ENCODE results near the gene PTPN11. TPM values are rescaled to one million over a fixed set of nuclear protein-coding genes. Genes with fewer than 3 reads are reported as not detected.

Gene PTPN11
- total RNA-seq, 1 donor from 2014 or later = 77.3 TPM

DNA sequence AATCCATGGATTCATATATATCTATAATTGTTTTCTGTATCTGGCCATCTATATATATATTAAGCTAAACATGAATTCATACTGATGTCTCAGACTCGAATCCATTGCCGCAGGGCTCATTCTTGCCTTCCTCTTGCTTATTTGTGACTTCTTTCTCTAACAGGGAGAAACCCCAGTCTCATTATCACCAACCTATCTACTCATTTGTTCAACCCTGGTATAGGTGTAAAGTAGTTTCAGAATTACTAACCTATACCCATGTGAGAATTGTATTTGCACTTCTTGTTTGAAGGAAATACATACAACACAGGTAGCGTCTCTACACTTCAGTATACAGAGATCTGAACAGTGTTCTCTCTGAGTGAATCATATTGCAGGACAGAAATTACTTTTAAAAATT is 77.7 kb downstream of the PTPN11 start:
- H3K27me3 Mint-ChIP-seq = no peaks in the 10 kb centered on the region
- H3K4me3 Mint-ChIP-seq (ENCODE audit: low read depth) = no peak overlapping the region
- H3K27ac Mint-ChIP-seq = no peak overlapping the region
- TF ChIP-seq, protein P1, sequence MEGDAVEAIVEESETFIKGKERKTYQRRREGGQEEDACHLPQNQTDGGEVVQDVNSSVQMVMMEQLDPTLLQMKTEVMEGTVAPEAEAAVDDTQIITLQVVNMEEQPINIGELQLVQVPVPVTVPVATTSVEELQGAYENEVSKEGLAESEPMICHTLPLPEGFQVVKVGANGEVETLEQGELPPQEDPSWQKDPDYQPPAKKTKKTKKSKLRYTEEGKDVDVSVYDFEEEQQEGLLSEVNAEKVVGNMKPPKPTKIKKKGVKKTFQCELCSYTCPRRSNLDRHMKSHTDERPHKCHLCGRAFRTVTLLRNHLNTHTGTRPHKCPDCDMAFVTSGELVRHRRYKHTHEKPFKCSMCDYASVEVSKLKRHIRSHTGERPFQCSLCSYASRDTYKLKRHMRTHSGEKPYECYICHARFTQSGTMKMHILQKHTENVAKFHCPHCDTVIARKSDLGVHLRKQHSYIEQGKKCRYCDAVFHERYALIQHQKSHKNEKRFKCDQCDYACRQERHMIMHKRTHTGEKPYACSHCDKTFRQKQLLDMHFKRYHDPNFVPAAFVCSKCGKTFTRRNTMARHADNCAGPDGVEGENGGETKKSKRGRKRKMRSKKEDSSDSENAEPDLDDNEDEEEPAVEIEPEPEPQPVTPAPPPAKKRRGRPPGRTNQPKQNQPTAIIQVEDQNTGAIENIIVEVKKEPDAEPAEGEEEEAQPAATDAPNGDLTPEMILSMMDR (IDR thresholded peaks at IDR 0.05; ENCODE audit: unreplicated experiment) = no peak
- DNase-seq (ENCODE audit: low spot score, unreplicated experiment) = no peak
- H3K4me1 Mint-ChIP-seq (ENCODE audit: low read depth) = no peaks in the 10 kb centered on the region
- no peaks in the 10 kb centered on the region for H3K9me3 Mint-ChIP-seq (ENCODE audit: low read depth)
- peaks cover 33% of the 10 kb centered on the region for H3K36me3 Mint-ChIP-seq (ENCODE audit: insufficient read depth)

DNA sequence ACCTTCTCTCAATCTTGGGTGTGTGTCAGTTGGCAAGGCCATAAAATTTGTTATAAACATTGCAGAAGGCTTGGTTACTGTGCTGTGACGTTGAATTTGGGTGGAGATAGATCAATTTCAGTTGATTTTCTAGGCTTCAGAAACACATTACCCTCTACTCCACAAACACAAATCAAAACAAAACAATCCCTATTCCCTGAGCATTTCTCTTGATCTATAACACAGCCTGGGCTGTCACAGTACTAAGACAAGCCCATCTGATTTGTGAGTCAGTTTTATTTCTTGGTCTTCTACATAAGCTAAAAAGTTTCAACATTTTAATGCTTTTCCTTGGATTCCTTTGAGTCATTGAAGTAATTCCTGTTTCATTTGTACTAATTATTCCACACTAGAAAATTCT is 79.8 kb downstream of the PTPN11 start:
- no peaks in the 10 kb centered on the region for H3K4me1 Mint-ChIP-seq (ENCODE audit: low read depth)
- H3K9me3 Mint-ChIP-seq (ENCODE audit: low read depth) = no peaks in the 10 kb centered on the region
- no peak overlapping the region for H3K4me3 Mint-ChIP-seq (ENCODE audit: low read depth)
- no peak overlapping the region for H3K27ac Mint-ChIP-seq
- no peaks in the 10 kb centered on the region for H3K27me3 Mint-ChIP-seq
- DNase-seq (ENCODE audit: low spot score, unreplicated experiment) = no peak
- TF ChIP-seq, protein P1 (IDR thresholded peaks at IDR 0.05; ENCODE audit: unreplicated experiment) = no peak
- H3K36me3 Mint-ChIP-seq (ENCODE audit: insufficient read depth) = peaks cover 28% of the 10 kb centered on the region

DNA sequence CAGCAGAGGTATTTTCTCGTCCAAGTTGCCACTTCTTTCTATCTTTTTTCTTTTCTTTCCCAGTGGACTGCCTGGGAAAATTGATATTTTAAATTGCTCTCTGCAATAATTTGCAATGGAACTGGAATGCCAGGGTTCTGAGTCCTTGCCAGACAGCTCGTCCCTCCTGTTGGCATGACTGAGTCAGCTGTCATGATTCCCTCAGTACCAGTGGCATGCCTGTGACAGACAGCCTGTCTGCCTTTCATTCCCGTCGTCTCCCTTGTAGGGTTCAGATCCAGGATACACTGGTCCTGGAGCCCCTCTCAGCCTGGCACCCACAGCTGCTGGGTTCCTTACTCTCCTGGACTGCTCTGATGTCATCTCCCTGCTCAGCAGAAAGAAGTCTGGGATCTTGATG is 84.8 kb downstream of the PTPN11 start:
- Mint-ChIP-seq H3K36me3 (ENCODE audit: insufficient read depth) (peaks cover 44% of the 10 kb centered on the region), H3K9me3 (ENCODE audit: low read depth) (no peaks in the 10 kb centered on the region), H3K27ac (no peak overlapping the region), H3K4me1 (ENCODE audit: low read depth) (peaks cover 3% of the 10 kb centered on the region), H3K4me3 (ENCODE audit: low read depth) (no peak overlapping the region), H3K27me3 (no peaks in the 10 kb centered on the region)
- TF ChIP-seq, protein P1 (IDR thresholded peaks at IDR 0.05; ENCODE audit: unreplicated experiment) = no peak
- no peak for DNase-seq (ENCODE audit: low spot score, unreplicated experiment)

DNA sequence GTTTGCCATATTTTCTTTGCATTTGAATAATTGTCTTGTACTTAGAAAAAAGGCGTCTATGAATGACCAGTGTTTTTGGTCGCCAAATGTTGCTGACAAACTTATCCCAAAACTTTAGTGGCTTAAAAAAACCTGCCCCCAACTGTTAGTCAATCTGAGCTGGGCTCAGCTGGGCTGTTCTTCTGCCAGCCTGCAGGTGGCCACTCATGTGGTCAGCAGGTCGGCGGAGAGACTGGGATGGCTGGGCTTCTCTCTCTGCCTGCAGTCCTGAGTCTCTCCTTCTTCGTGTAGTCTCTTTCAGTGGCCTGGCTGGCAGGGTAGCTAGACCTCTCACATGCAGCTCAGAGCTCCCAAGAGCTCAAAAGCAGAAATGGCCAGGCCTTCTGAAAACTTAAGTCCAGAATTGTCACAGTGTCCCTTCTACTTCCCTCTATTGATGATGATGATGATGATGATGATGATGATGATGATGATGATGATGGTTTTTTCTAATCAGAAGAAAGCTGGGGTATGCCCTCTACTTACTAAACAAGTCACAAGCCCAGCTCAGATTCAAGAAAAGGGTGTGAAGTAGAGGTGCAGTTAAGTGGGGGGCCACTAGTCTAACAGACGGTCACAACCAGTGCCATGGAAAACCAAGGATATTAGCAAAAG is 87.9 kb downstream of the PTPN11 start:
- Mint-ChIP-seq H3K27ac (no peak overlapping the region), H3K9me3 (ENCODE audit: low read depth) (no peaks in the 10 kb centered on the region), H3K4me3 (ENCODE audit: low read depth) (no peak overlapping the region), H3K36me3 (ENCODE audit: insufficient read depth) (peaks cover 40% of the 10 kb centered on the region), H3K27me3 (no peaks in the 10 kb centered on the region), H3K4me1 (ENCODE audit: low read depth) (peaks cover 3% of the 10 kb centered on the region)
- no peak for DNase-seq (ENCODE audit: low spot score, unreplicated experiment)
- TF ChIP-seq, protein P1 (IDR thresholded peaks at IDR 0.05; ENCODE audit: unreplicated experiment) = peak; percentile 20

DNA sequence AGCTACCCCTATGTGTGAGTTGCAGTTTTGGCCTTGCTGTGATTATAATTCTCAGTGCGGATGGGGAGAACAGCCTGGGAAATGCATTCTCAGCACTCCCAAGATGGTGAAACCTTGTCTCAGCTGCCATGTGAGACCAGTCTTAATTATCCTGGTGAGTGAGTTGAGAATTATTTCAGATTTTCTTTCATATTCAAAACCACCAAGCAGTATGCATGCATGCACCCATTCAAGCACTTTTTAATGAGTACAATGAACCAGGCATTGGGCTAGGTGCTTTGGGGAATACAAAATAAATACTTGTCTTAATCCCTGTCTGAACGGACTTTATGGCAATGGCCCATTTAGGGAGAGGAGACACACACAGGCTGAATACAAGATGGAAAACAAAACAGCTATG is 94.7 kb downstream of the PTPN11 start:
- Mint-ChIP-seq H3K9me3 (ENCODE audit: low read depth) (no peaks in the 10 kb centered on the region), H3K4me3 (ENCODE audit: low read depth) (no peak overlapping the region), H3K27ac (no peak overlapping the region), H3K36me3 (ENCODE audit: insufficient read depth) (no peaks in the 10 kb centered on the region), H3K4me1 (ENCODE audit: low read depth) (no peaks in the 10 kb centered on the region), H3K27me3 (no peaks in the 10 kb centered on the region)
- DNase-seq (ENCODE audit: low spot score, unreplicated experiment) = no peak
- TF ChIP-seq, protein P1 (IDR thresholded peaks at IDR 0.05; ENCODE audit: unreplicated experiment) = no peak
